Medulla oblongata (tissue), 1 donor: ENCODE data around the gene CFAP410.

Experiments used
- DNase-seq: peaks from one replicate; pipeline ENCODE4 v3.0.0-alpha.2; 2015; ENCODE audit errors: extremely low spot score

CFAP410 gene

GRCh38 chr21:44331209-44331608, 8.0 kb downstream of the CFAP410 start:
- no peak for DNase-seq

- DNase-seq, result no peak
Observed at GRCh38 chr21:44330698-44331097, 8.5 kb downstream of the CFAP410 start.

GRCh38 chr21:44329971-44330681, 9.1 kb downstream of the CFAP410 start:
- no peak for DNase-seq

- DNase-seq, result peak; percentile 54
Observed at GRCh38 chr21:44329086-44329889, 9.9 kb downstream of the CFAP410 start.

- DNase-seq, result no peak
Observed at GRCh38 chr21:44328242-44328895, 10.8 kb downstream of the CFAP410 start.

- no peak for DNase-seq
Observed at GRCh38 chr21:44327603-44327974, 11.6 kb downstream of the CFAP410 start.

GRCh38 chr21:44326716-44327602, 12.2 kb downstream of the CFAP410 start:
- no peak for DNase-seq

GRCh38 chr21:44326272-44326647, 12.9 kb downstream of the CFAP410 start:
- DNase-seq, result no peak

GRCh38 chr21:44325386-44326271, 13.6 kb downstream of the CFAP410 start:
- DNase-seq, result no peak

GRCh38 chr21:44324854-44325107, 14.4 kb downstream of the CFAP410 start:
- DNase-seq, result no peak

- no peak for DNase-seq
Observed at GRCh38 chr21:44324106-44324853, 14.9 kb downstream of the CFAP410 start.

- no peak for DNase-seq
Observed at GRCh38 chr21:44323591-44323990, 15.6 kb downstream of the CFAP410 start.

GRCh38 chr21:44322621-44323325, 16.4 kb downstream of the CFAP410 start:
- peak; percentile 49 for DNase-seq

GRCh38 chr21:44321846-44322450, 17.2 kb downstream of the CFAP410 start:
- DNase-seq, result no peak

- no peak for DNase-seq
Observed at GRCh38 chr21:44320847-44321246, 18.3 kb downstream of the CFAP410 start.

GRCh38 chr21:44319407-44320065, 19.7 kb downstream of the CFAP410 start:
- no peak for DNase-seq

GRCh38 chr21:44318489-44319285, 20.5 kb downstream of the CFAP410 start:
- DNase-seq, result no peak

GRCh38 chr21:44317871-44318270, 21.3 kb downstream of the CFAP410 start:
- DNase-seq, result no peak
